Measurements from ENCODE around the gene TOP3B. TPM values are rescaled to one million over a fixed set of nuclear protein-coding genes. Genes with fewer than 3 reads are reported as not detected.

The TOP3B gene
- polyA plus RNA-seq, 4 donors, result 18.7 to 44.1 (median 30.9) TPM

GRCh38 chr22:22014285-22014659 lies 31.7 kb upstream of the TOP3B start:
- DNase-seq (ENCODE audit: low read depth in 4 of 4, low spot score in 2 of 4), result no peak

GRCh38 chr22:22013559-22014284 lies 31.1 kb upstream of the TOP3B start:
- no peak for DNase-seq (ENCODE audit: low read depth in 4 of 4, low spot score in 2 of 4)

- DNase-seq (ENCODE audit: low read depth in 4 of 4, low spot score in 2 of 4), result no peak
Measured at GRCh38 chr22:22011964-22012363, 29.4 kb upstream of the TOP3B start.

DNA sequence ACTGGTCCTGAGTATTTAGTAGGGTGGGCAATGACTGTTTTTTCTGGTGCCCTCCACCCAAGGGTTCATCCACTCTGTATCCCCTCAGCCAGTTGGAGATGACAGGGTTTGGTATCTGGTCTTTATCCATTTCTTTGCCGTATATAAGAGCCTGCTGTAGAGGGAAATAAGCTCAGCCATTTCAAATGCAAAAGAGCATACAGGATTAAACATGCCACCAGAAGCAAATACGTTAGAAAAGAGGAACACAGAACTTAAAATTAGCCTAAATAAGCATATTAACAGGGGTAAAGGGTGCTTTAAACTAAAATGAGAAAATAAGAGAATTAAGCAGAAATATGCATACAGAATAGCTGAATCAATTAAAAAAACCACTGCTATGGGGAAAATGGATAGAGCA lies 27.8 kb upstream of the TOP3B start:
- no peak for DNase-seq (ENCODE audit: low read depth in 4 of 4, low spot score in 2 of 4)

- DNase-seq (ENCODE audit: low read depth in 4 of 4, low spot score in 2 of 4), result no peak
Measured at GRCh38 chr22:22009661-22010060, 27.1 kb upstream of the TOP3B start.

GRCh38 chr22:22006596-22006990 lies 24.0 kb upstream of the TOP3B start:
- DNase-seq (ENCODE audit: low read depth in 4 of 4, low spot score in 2 of 4), result no peak

DNA sequence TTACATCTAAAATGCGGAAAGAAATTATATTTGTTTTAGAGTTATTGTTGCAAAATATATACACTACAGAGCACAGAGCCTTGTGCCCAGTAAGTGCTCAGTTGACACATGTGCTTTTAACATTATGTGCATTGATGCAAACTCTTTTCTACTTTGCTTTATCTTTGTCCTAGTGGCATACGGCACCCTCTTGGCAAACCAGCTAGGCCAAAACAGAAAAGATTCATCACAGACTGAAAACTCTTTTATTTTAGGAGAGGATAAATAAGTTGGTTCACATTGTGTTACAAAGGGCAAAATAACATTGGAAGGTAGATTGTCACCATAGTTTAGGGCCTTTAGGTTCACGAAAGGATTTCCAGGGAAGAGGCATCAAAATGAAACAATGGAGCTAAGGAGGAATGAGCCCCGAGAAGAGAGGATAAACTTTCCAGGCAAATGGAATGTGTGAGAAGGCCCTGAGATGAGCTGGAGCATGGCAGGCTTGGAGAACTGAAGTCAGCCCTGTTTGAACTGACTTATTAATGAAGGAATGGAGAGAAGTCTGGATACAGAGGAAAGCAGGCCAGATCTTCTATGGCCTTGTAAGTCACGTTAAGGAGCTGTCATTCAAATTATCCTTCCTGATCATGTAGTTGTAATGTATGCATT lies 23.5 kb upstream of the TOP3B start:
- no peak for DNase-seq (ENCODE audit: low read depth in 4 of 4, low spot score in 2 of 4)

- no peak for DNase-seq (ENCODE audit: low read depth in 4 of 4, low spot score in 2 of 4)
Measured at GRCh38 chr22:22003233-22003632, 20.6 kb upstream of the TOP3B start.

- no peak for DNase-seq (ENCODE audit: low read depth in 4 of 4, low spot score in 2 of 4)
Measured at GRCh38 chr22:22002526-22003055, 20.0 kb upstream of the TOP3B start.

GRCh38 chr22:22001664-22002525 lies 19.3 kb upstream of the TOP3B start:
- no peak for DNase-seq (ENCODE audit: low read depth in 4 of 4, low spot score in 2 of 4)

DNA sequence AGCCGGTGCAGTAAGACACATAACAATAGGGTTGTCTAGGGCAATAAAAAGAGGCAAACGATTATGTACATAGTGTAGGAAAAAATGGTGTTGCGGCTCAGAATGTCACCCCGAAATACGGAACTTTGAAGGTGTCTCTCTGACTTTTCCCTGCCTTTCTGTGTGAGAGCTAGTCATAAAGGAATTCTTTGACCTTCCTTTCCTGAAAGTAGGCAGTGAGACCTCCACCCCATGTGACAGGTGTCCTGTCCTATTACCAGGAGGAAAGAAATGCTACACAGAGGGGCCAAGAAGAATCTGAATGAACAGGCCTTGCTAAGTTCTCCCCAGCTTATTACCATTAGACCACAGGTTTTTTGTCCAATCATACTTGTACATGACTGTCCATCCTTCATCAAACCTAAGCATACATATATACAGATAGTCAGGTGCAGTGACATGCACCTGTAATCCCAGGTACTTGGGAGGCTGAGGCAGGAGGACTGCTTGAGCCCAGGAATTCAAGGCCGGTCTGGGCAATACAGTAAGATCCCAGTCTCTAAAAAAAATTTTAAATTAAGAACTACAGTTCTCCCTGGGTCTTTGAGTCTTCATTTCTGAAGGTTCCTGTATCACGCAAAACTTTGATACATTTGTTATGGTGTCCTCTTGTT lies 16.1 kb upstream of the TOP3B start:
- no peak for DNase-seq (ENCODE audit: low read depth in 4 of 4, low spot score in 2 of 4)

GRCh38 chr22:21996175-21996720 lies 13.7 kb upstream of the TOP3B start:
- DNase-seq (ENCODE audit: low read depth in 4 of 4, low spot score in 2 of 4), result no peak

DNA sequence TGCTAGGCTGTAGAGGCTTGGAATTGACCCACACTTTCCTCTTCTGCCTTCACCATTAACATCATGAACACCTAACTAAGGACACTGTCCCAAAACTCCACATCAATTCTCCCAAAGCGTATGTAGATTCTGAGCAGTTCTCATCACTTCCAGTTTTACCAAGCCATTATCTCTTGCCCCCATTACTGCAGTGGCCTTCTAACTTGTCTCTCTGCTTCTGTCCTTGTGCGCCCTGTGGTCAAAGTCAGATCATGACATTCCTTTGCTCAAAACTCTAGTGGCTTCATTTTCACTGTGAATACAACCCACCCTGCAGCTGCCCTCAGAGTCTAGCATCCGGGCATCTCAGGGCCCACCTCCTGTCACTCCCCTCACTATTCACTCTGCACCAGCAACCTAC lies 13.1 kb upstream of the TOP3B start:
- DNase-seq (ENCODE audit: low read depth in 4 of 4, low spot score in 2 of 4), result no peak

DNA sequence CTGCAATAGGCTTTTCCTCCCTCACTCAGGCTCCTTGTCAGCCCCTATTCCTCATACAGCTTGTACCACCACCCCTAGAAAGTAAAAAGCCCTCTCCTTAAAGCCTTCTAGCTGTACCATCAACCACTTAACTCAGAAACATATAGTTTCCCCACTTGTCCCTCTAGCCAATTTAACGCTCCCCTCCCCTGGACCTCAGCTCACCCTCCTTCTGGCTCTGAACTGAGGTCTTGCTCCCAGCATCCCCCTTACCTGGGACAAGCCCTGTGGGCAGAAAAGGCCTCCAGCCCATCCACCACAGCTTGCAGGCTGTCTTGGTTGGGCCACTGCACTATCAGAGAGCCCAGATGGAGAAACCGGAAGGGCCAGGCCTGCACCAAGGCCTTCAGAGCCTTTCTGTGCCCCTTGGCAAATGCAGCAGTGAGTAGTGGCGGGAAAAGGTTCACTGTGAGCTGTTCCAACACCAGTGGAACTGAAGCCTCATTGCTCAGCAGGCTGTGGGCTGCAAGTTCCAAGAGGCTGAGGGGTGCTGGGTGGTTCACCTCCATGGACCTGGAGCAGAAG lies 12.4 kb upstream of the TOP3B start:
- no peak for DNase-seq (ENCODE audit: low read depth in 4 of 4, low spot score in 2 of 4)

- no peak for DNase-seq (ENCODE audit: low read depth in 4 of 4, low spot score in 2 of 4)
Measured at GRCh38 chr22:21992593-21993237, 10.1 kb upstream of the TOP3B start.

GRCh38 chr22:21991774-21992173 lies 9.2 kb upstream of the TOP3B start:
- no peak for DNase-seq (ENCODE audit: low read depth in 4 of 4, low spot score in 2 of 4)

DNA sequence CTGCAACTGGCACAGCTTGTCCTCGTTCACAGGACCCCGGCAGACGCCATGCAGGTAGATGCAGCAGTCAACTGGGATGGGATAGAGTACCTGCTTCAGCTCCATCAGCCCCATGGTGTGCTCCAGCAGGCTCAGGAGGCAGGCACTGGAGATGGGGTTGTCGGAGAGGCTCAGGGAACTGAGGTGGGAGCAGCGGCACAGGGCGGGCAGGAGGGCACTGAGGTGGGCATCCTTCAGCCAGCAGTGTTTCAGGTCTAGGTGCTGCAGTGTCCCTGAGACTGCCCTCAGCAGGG lies 8.7 kb upstream of the TOP3B start:
- DNase-seq (ENCODE audit: low read depth in 4 of 4, low spot score in 2 of 4), result no peak

DNA sequence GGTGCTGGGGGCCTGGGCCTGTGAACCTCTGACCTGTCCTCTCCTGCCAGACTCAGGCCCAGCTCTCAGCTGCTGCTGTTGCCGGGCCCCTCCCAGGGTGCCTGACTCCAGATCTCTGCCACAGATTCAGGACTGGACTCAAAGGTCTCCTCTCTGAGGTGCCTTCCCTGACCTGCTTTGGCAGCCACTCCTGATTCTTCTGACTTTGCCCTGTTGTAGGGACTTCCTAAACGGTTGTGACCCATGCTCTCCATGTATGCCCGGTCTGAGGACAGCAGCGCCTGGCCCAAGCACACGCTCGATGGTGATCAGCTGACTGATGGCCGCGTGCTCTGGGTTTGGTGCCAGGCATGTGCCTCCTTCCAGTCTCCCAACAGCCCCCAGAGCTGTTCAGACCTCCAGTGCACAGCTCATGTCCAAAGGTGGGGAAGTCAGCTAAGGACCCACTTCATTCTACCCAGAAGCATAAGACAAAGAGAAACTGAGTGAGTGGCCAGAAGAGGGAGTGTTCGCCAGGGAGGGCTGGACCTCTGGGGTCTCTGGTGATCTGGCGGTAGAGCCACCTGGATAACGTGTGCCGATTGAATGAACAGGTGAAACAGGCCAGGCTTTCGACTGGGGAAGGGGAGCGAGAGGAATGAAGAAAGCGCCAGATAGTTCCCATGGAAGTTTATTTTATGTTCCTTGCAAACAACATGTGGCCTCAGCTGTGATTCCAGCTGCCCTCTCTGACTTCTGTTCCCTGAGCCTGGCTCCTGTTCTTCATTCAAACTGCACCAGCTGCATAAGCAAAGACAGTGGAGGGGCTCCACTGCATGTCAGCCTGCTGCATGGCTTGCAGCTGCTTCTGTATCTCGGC lies 8.1 kb upstream of the TOP3B start:
- no peak for DNase-seq (ENCODE audit: low read depth in 4 of 4, low spot score in 2 of 4)

DNA sequence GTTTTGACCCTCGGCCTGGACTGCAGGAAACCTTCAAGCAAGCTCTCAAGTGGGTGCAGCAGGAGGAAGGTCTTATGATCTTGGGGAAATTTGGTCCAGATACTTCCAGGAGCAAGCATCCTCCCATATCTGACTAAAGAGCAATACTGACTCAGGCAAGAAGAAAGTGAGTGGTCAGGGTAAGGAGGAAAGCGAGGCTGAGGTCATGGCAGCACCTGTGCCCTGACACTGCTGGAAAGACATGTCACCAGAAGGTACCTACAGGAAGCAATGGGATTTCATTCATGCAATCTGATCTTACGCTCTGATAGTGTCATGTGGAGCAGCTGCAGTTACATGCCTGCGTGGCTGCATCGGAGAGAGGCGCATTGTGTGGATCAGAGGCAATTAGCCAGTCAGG lies 6.5 kb upstream of the TOP3B start:
- DNase-seq (ENCODE audit: low read depth in 4 of 4, low spot score in 2 of 4), result no peak

Measured in left renal cortex interstitium (tissue), 4 donors.